ENCODE results near the gene PROP1. TPM values are rescaled to one million over a fixed set of nuclear protein-coding genes. Genes with fewer than 3 reads are reported as not detected.
"Not testable (repeated sequence)": the region's sequence is repeated elsewhere in the genome, so short reads cannot be mapped to it uniquely, and the experiment has no call there.

Gene PROP1
- total RNA-seq, 1 donor from 2014 or later: not detected

DNA sequence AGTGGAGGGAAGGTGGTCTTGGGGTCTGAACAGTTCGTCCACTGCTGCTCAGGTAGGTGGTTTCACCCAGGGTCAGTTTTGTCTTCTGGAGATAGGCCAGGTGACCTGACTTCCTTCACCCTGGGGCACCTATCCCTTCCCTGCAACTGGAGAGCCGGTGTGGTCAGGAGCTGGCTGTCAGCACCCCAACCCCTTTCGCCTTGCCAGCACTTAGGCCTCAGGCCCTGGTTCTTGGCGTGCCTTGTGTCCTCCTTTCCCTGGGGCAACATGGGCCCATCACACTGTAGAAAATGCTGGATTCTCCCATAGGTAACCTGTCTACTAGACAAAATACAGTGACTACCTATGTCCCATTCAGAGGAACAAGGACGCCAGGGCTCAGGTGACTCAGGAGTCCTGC, 13.1 kb downstream of the PROP1 start:
- no peak for DNase-seq (ENCODE audit: extremely low read depth, low read depth, low spot score)

DNA sequence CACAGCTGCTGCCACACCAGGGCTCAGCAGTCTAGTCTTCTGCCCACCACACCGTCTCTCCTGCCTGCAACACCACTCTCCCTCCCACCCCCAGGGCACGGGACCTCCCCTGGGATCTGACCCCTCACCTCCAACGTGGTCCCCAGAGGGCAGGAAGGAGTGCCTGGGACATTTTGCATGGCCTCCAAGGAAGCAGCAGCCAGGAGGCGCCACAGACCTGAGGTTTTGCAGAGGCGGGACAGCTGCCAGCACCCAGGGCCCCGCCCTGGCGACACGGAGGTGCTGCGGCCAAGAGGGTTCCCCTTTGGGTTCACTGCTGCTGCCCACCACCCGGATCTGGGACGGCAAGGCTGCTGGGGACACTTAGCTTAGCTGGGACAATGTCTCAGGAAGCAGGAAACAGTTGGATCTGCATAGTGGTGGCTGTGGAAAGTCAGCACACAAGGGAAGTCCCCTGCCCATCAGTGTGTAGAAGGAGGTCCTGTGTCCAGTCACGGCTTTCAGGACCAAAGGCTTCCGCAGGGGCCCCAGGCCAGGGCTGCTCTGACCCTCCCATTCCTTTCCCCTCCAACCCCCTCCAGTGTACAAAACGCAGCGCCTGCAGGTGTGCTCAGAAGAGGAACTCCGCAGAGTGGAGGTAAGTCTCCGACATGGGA, 13.8 kb downstream of the PROP1 start:
- no peak for DNase-seq (ENCODE audit: extremely low read depth, low read depth, low spot score)

DNA sequence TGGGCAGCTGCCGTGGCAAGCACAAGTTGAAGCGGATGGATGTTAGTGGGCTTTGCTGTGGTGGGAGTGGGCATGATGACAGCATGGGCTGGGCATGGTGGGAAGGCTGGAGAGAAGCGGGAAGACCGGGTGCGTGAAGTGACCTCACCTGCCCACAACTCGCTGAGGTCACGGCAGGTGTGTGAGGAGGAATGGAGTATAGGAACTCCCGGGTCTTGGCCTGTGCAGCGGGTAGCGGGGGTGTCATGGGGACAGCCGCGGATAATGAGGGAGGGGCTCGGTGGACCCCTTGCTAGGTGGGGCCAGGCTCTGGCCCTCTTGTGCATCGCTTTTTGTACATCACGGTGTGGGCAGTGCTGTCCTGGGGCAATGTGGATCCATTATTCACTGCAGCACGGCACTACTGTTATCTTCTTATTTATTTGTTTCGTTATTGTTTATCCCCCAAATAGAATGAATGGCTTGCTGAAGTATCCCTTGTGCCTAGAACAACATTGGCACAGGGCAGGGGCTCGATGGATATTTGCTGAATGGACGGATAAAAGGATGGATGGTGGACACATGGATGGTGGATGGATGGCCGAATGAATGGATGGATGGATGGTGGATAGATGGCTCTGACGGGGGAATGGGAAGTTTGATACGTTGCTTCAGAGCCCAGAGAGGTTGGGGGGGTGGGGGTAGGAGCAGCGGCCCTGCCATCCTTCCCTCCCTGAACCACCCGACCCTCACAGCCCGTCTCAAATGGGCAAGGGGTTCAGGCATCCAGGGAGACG, 14.6 kb downstream of the PROP1 start:
- no peak for DNase-seq (ENCODE audit: extremely low read depth, low read depth, low spot score)

DNA sequence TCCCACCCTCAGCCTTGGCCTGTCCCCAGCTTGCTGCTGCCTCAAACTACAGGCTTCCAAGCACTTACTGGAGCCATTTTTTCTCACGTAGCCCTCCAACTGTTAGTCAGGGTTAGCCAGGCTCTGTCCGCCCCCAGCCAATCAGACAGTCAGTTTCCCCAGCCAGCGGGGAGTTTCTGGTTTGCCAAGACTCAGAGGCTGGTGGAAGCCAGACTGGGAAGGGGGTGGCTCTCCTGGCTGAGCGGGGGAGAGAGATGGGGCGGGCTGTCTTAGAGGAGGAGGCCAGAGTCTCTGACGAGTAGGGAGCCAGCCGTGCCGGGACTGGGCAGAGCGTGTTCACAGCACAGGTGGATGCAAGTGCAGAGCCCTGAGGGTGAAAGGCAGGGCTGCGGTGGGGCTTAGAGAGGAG, 15.3 kb downstream of the PROP1 start:
- no peak for DNase-seq (ENCODE audit: extremely low read depth, low read depth, low spot score)

DNA sequence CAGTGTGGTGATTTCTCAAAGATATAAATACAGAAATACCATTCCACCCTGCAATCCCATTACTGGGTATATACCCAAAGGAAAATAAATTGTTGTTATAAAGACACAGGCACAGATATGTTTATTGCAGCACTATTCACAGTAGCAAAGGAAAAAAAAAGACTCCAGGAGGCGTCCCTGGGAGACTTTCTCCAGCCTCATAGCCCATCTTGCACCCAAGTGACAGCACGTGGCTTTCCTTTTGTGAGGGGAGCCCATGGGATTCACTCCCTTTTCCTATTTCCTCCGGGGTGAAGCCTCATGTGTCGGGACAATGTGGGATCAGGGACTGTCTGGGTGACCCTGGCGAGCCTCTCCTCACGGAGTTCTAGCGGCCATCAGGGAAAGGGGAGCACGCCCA, 18.4 kb downstream of the PROP1 start:
- not testable (repeated sequence) for DNase-seq (ENCODE audit: extremely low read depth, low read depth, low spot score)

DNA sequence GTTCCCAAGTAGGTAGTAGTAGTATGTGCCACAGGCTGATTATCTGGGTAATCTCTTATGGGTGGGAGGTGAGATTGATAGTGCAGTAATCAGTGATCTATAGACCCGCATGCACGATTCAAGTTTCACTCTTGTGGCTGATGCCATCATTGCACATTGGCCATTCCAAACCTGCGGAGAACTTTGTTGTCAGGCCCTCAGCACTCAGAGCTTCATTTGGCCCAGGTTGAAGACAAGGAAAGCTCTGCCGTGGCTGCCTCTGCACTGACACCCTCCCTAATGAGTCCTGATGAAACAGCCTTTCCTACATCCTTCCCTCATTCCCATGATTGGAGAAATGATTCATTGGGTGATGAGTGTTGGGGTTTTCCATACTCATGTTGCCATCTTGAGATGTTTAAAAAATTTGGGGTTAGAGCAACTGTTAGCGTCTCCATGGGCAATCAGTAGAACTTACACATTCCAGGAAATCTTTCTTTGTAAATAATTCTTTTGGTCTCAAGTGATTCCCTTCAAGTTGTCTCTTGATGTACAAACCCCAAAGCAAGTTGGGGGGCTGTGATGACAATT, 22.9 kb downstream of the PROP1 start:
- no peak for DNase-seq (ENCODE audit: extremely low read depth, low read depth, low spot score)

DNA sequence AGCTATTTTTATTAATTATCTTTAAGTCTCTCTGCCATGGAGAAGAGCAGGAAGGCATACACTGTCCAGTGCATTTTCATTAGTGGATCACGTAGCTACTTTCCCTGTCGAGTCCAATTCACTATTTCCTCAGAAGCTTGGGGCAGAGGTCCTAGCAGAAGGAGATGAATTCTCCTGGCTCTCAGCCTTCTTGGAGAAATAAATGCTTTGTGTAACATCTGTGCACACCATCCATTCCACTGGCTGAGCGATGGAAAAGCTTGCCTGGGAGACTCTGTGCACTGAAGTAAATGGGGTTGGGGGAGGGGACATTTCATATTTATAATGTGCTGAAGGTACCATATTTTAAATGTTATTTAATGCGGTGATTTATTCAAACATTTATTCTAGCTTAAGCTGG, 23.4 kb downstream of the PROP1 start:
- DNase-seq (ENCODE audit: extremely low read depth, low read depth, low spot score): no peak

DNA sequence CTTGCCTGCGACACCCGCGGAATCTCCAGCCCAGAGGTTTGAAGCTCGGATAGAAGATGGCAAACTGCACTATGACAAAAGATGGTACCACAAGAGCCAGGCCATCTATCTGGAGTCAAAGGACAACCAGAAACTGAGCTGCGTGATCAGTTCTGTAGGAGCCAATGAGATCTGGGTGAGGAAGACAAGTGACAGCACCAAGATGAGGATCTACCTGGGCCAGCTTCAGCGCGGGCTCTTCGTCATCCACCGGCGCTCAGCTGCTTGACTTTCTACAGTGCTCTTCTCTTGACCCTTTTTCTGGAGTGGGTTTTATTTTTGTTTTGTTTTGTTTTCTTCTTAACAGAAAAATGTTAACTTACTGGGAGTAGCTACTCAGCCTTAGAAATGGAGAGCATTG, 24.0 kb downstream of the PROP1 start:
- DNase-seq (ENCODE audit: extremely low read depth, low read depth, low spot score): not testable (repeated sequence)

DNA sequence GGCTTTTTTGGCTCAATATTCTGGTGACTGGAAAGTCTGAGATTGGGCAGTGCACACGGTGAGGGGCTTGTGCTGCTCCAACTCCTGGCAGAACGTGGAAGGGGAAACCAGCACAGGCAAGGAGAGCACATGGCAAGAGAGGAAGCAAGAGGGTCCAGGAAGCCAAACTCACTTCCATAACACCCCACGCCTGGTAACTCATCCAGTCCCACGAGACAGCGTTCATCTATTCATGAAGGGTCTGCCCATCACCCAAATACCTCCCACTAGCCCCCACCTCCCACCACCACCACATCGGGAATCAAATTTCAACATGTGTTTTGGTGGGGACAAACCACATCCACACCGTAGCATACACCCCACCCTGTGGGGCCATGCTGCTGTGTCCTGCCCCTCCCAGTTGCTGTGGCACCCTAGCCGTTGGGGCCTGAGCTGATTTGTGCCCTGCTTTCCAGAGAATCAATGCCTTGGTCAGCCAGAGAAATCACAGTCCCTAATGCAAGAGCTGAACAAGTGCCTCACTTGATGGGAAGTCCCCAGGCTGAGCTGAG, 27.3 kb downstream of the PROP1 start:
- DNase-seq (ENCODE audit: extremely low read depth, low read depth, low spot score): no peak

DNA sequence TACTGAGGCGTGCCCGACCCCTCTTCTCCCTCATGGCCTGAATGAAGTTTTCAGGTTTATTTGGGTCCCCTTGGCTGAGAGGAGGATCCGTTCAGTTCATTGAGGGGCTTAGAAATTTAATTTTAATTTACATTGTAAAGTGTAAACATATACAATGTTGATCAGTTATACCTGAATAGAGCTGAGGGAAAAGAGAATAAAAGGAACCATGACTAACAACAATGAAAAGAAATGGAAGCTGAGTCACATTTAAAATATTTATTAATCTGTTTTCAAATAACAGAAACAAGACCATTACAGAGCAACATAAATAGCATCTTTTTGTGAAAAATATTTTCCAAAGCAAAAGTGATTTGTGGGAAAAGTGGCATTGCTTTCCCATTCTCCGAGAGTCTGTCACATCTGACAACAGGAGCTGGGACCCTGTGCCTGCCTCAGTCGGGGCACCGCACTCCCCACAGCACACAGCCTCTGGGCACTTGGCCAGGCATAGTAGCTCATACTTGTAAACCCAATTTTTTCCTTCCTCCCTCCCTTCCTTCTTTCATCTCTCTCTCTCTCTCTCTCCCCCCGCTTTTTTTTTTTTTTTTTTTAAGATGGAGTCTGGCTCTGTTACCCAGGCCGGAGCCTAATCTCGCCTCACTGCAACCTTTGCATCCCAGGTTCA, 28.7 kb downstream of the PROP1 start:
- DNase-seq (ENCODE audit: extremely low read depth, low read depth, low spot score): no peak

DNA sequence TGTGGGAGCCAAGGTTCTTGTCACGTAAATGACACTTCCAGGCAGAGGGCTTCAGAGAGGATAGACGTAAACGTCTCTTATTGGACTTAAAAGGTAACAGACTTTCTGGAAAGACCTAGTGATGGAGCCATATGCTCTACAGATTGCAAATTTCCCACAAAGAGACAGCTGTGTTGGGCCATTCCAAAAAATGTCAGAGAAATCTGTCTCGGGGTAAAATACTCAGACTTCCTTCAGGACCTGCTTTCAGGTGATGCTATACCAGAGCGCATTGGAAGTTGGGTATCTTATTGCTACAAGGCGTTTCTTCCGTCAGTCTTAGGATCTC, 29.2 kb downstream of the PROP1 start:
- no peak for DNase-seq (ENCODE audit: extremely low read depth, low read depth, low spot score)

DNA sequence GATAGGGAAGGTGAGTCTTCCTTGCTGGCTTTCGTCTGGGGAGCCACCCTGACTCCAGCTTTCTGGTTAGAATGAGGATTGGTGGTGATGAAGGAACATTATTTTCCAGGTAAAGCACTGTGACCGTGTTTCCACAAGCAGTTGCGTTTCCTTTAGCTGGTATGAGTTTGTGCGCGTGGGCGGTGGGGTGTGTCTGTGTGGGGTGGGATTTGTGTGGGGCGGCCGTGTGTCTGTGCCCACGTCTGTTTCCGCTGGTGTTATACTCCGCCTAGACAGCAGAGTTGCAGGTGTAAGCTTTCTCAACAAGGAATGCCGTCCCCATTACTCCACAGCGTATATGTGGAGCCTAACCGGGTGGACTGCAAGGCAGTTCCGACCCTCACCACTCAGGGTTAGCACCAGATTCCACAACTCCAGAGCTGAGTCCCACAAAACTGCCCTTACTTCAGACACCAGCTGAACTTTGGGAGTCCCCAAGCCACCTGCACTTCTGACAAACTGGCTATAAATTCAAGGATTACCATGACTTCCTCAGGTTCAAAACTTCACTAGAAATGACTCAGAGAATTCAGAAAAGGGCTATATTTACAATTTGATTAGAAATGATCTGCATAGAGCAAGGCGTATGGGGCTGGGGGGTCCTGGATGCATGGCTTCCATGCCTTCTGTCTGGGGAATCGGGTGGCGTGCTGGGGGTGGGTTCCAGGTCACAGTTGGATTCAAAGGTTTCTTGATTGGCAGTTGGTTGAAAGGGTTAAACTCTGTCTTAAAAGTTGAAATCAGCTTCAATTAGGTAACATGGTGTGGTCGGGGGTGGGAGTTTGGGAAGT, 29.8 kb downstream of the PROP1 start:
- DNase-seq (ENCODE audit: extremely low read depth, low read depth, low spot score): no peak

DNA sequence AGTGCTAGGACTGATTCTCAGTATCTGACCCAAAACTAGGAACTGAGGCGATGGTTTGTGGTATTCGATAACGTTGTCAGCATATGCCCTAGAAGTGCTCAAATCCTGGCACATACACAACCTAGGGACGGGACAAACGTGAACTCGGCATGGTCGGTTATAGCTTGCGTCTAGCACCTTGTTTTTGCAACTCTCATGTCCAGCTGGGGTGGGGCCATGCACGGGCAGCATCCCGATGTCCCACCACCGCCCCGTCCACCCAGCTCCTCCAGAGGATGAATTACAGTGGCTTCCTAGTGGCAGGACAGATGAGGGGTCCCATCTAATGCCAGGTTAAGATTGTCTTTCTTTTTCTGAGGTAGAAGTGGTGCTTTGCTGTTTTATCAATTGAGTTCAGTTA, 31.6 kb downstream of the PROP1 start:
- no peak for DNase-seq (ENCODE audit: extremely low read depth, low read depth, low spot score)

DNA sequence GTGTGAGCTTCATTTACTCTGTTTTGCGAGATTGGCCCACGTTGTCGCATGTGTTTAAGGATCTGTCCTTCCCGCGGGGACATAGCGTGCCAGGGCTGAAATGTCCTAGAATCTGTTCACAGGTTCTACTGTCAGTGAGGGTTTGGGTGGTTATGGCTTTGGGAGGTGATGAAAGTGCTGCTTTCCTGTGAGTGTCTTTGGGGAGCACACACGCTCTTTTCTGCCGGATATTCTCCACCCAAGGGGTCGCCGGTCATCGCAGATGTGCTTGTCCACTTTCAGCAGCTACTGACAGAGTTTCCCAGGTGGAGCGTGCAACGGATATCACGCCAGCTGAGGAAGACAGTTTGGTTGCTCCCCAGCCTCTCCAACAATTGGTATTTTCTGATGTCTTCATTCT, 32.1 kb downstream of the PROP1 start:
- no peak for DNase-seq (ENCODE audit: extremely low read depth, low read depth, low spot score)

DNA sequence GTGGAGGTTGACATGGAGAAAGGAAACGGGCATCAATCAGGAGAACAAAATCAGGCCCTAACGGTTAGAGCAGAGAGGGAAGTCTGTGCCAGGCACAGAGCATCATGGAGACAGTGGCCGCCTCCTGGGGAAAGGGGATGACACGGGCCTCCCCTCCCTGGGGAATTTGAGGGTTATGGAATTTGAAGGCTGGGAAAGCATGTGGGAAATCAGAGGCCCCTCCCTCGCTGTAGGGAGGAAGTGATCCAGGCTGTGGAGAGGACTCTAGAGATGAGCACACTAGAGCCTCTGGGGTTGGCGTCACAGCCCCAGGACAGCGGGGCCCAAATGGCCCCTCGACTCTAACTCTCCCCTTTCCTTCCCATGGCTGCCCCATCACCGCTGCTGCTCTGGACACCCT, 36.7 kb downstream of the PROP1 start:
- DNase-seq (ENCODE audit: extremely low read depth, low read depth, low spot score): no peak

DNA sequence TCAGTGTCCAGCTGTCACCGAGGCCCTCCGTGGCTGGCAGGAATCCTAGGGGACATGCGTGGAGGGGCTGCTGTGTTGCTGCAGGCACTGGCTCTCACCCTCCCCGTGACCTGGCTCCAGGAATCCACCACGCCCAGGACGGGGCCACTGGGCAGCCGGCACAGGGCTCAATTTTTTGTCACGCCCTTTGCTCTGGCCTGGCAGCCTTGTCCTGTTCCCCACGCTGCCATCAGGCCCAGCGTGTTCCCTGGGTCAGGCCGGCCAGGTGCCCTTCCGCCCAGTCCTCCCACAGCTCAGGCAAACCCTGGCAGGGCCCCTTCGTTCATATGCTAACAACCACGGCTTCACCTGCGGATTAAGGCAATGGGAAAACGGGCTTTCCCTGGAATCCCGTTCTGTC, 37.3 kb downstream of the PROP1 start:
- DNase-seq (ENCODE audit: extremely low read depth, low read depth, low spot score): no peak

DNA sequence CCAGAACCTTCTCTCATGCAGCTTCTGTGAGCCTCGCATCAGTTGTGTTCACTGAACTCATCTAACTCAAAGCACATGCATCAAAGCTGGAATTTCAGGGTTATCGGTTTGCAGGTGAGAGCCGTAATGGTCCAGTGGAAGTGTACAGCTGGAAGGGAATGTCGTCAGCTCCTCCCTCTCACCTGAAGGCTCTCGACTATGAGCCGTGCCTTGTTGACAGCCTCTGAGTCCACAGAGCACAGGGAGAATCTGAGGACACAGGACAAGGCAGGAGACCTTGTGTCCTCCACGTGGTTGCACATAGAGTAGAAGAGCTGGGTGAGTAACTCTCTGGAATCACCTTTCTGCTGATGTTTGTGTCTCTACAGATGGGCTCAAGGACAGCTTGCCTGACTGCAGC, 38.8 kb downstream of the PROP1 start:
- no peak for DNase-seq (ENCODE audit: extremely low read depth, low read depth, low spot score)

DNA sequence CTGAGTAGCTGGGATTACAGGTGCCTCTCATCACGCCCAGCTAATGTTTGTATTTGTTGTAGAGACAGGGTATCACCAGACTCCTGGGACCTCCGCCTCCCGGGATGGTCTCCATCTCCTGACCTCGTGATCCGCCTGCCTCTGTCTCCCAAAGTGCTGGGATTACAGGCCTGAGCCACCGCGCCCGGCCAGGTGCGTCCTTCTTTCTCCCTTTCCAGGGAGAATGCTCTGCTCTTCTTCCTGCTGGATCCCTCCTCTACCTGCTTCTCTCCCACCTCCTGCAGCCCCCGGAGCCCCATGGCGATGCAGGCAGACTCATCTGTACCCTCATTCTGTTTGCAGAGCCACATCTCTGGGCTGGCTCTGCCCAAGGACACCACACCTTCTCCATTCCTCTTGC, 42.9 kb downstream of the PROP1 start:
- not testable (repeated sequence) for DNase-seq (ENCODE audit: extremely low read depth, low read depth, low spot score)

DNA sequence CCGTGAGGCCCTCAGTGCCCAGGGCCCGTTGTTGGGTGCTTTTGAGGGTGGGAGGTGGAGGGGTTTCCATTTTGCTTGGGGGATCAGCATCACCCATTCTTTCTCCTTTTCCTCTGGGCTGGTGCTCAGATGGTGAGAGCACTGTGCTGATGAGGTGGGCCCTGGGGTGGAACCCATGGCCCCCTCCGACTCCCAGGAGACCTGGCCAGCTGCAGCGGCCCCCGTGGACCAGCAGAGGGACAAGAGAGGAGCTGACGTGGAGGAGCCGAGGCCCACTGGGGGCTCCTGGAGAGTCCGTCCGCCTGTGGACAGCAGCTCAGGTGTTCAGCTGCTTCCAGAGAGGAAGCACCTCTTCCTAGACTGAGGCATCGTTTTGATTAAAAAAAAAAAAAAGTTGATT, 46.4 kb downstream of the PROP1 start:
- not testable (repeated sequence) for DNase-seq (ENCODE audit: extremely low read depth, low read depth, low spot score)

DNA sequence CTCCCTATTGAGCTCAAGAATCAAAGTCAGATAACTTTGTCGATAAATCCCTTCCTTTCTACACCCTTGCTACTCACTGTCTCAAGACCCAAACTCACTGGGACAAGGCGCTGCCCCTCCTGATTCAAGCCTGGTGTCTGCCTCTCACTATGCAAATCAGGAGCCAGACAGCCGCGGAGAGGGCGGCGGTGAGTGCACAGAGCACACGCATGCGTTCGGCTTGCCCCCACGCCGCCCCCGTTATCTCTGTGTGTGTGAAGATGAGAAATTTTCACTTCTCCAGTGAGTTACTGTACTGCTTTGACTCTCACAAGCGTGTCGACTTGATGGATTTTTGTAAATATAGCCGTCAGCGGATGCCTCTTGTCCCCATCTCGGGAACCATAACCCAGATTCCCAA, 47.0 kb downstream of the PROP1 start:
- DNase-seq (ENCODE audit: extremely low read depth, low read depth, low spot score): not testable (repeated sequence)

DNA sequence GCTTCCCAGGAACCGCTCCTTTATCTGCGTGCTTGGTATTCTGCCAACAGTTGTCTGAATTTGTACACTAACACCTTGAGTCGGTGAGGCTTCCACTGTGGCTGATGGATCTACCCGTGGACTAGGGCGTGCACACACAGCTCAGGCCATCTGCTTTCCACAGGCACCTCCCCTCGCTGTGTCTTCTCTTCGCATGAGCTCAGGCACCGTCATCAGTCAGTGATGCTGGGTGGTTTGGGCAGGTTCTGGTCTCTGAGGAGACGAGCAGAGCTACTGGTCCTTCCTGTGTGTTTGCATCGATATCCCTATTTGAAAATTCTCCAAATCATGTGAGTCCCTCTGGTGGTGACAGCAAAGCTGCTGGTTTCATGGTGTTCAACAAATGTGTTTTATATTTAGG, 48.1 kb downstream of the PROP1 start:
- not testable (repeated sequence) for DNase-seq (ENCODE audit: extremely low read depth, low read depth, low spot score)
